Measurements from ENCODE around the gene ST3GAL6. TPM values are rescaled to one million over a fixed set of nuclear protein-coding genes. Genes with fewer than 3 reads are reported as not detected.
"Not testable (repeated sequence)": the region's sequence is repeated elsewhere in the genome, so short reads cannot be mapped to it uniquely, and the experiment has no call there.

ST3GAL6 gene
- total RNA-seq, 8 experiments from 2014 or later = 1.3 to 9.2 (median 5.2) TPM

DNA sequence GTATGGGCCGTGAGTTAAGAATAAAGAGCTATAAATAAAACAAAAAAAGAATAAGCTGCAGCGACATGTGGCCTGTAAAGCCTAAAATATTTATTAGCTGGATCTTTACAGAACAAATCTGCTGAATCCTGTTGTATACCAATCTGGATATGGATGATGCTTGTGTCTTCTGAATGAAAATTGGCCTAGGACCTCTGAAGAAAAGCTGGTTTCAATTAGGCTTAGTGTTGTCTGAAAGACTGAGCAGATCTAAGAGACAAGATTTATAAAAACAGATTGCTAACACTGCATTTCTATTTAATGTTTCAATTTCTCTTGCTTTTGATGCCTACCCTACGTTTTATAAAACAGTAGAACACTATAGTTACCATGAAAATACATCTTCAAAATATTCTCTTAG is 57.9 kb downstream of the ST3GAL6 start:
- Histone ChIP-seq H3K4me3 (no peak overlapping the region), H3K27ac (no peak overlapping the region), H3K4me1 (replicated peaks in 1 of 2) (no peaks in the 10 kb centered on the region)
- WGBS, 10 experiments = 16 to 93% (median 77%) methylated on average over 1 to 3 of the region's 3 CpGs
- no peak for ATAC-seq (replicated peaks in 6 of 8)
- in situ Hi-C loops (cut with MboI; ENCODE audit: low pct_unique_long_range_greater_than_20kb in 2 of 9, low sequenced_read_pairs in 9 of 9, unreplicated experiment in 9 of 9) = loop anchor here in 5 of 9 experiments (25.0 kb wide), 5 partner anchors 166 to 941 kb away; partner anchors contain the start of genes CPOX (in 1 of the 5) and GABRR3 (in 1 of the 5)

- in situ Hi-C loops (cut with MboI; ENCODE audit: low pct_unique_long_range_greater_than_20kb in 2 of 9, low sequenced_read_pairs in 9 of 9, unreplicated experiment in 9 of 9) = loop anchor here in 5 of 9 experiments (25.0 kb wide), 5 partner anchors 164 to 939 kb away; partner anchors contain the start of genes CPOX (in 1 of the 5) and GABRR3 (in 1 of the 5)
- 20 to 100% (median 90%) methylated on average over 1 to 2 of the region's 4 CpGs; no CpG with 5 or more reads in 2 of the 10 experiments for WGBS, 10 experiments
- Histone ChIP-seq H3K4me1 (replicated peaks in 1 of 2) (no peaks in the 10 kb centered on the region), H3K27ac (no peak overlapping the region), H3K4me3 (no peak overlapping the region)
- ATAC-seq (replicated peaks in 6 of 8) = no peak
Measured at GRCh38 chr3:98823791-98824190, 60.7 kb downstream of the ST3GAL6 start.

DNA sequence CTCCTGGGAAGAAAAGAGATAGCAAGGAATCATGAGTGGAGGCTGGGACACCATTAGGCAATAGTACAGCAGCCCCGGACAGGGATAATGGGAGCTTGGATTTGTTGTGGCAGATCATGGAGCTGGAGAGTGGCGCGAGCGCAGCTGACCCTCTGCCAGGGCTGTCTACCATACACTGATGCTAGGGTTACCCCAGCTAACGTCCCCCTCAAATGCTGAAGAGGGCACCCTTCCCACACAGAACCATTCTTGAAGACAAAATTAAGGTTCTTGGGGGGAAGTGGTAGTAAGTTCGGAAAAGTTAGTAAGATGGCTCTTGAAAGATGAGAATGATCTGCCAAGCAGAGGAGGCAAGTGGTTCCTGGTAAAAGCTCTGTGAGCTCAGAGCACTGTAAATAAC is 61.1 kb downstream of the ST3GAL6 start:
- H3K4me1 ChIP-seq (replicated peaks in 1 of 2) = no peaks in the 10 kb centered on the region
- in situ Hi-C loops (cut with MboI; ENCODE audit: low pct_unique_long_range_greater_than_20kb in 2 of 9, low sequenced_read_pairs in 9 of 9, unreplicated experiment in 9 of 9) = loop anchor here in 5 of 9 experiments (25.0 kb wide), 5 partner anchors 163 to 938 kb away; partner anchors contain the start of genes CPOX (in 1 of the 5) and GABRR3 (in 1 of the 5)
- H3K27ac ChIP-seq = no peak overlapping the region
- 80 to 100% (median 100%) methylated on average over 1 to 6 of the region's 6 CpGs; no CpG with 5 or more reads in 2 of the 10 experiments for WGBS, 10 experiments
- no peak for ATAC-seq (replicated peaks in 6 of 8)
- H3K4me3 ChIP-seq = no peak overlapping the region

- no peaks in the 10 kb centered on the region for H3K4me1 ChIP-seq (replicated peaks in 1 of 2)
- in situ Hi-C loops (cut with MboI; ENCODE audit: low pct_unique_long_range_greater_than_20kb in 2 of 9, low sequenced_read_pairs in 9 of 9, unreplicated experiment in 9 of 9) = no loop called here
- H3K27ac ChIP-seq = no peak overlapping the region
- 63 to 100% (median 90%) methylated on average over 1 to 3 of the region's 3 CpGs; no CpG with 5 or more reads in 3 of the 10 experiments for WGBS, 10 experiments
- H3K4me3 ChIP-seq = no peak overlapping the region
- no peak for ATAC-seq (replicated peaks in 6 of 8)
Measured at GRCh38 chr3:98826126-98826525, 63.0 kb downstream of the ST3GAL6 start.

DNA sequence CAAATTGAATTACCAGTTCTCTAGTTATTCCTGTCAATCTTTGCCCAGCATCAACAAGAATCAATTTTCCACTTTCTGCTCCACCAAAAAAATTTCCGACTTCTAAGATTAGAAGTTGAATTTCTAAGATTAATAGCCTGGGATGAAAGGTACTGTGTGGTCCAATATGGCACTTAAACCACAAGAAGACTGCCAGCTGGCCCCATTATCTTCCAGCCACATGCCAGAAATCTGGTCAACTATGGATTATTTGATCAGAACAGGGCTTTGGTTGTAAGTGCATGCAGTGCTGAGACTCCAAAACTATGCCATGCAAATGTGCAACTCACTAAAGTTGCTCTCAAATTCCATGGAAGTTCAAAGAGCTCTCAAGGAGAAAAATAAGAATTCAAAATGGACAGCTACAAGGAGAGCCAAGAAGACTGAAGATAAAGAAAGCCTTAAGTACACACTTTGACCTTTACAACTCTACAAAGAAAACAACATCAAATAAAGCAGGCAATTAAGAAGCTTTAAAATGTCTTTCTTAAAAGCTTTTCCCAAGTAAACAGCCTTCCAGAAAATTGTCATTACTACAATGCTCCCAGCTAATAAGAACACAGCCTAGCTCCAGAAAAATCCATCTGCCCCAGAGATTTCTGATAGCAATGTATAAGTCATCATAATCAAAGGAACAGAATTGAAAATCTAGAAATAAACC is 64.2 kb downstream of the ST3GAL6 start:
- in situ Hi-C loops (cut with MboI; ENCODE audit: low pct_unique_long_range_greater_than_20kb in 2 of 9, low sequenced_read_pairs in 9 of 9, unreplicated experiment in 9 of 9) = no loop called here

GRCh38 chr3:98829246-98829832 is 66.2 kb downstream of the ST3GAL6 start:
- H3K4me1 ChIP-seq (replicated peaks in 1 of 2) = no peaks in the 10 kb centered on the region
- 60 to 100% (median 100%) methylated on average over 1 of the region's 1 CpG; no CpG with 5 or more reads in 2 of the 10 experiments for WGBS, 10 experiments
- H3K27ac ChIP-seq = no peak overlapping the region
- in situ Hi-C loops (cut with MboI; ENCODE audit: low pct_unique_long_range_greater_than_20kb in 2 of 9, low sequenced_read_pairs in 9 of 9, unreplicated experiment in 9 of 9) = no loop called here
- H3K4me3 ChIP-seq = no peak overlapping the region
- ATAC-seq (replicated peaks in 6 of 8) = no peak

More for the DNA sequence above, 64.2 kb downstream of the ST3GAL6 start:
- Histone ChIP-seq H3K4me1 (replicated peaks in 1 of 2) (no peaks in the 10 kb centered on the region), H3K27ac (no peak overlapping the region), H3K4me3 (no peak overlapping the region)
- ATAC-seq (replicated peaks in 6 of 8) = no peak
- WGBS, 10 experiments = 0 to 100% (median 73%) methylated on average over 1 of the region's 1 CpG; no CpG with 5 or more reads in 3 of the 10 experiments

- H3K27ac ChIP-seq; H3K4me1 ChIP-seq (replicated peaks in 1 of 2); in situ Hi-C loops (cut with MboI; ENCODE audit: low pct_unique_long_range_greater_than_20kb in 2 of 9, low sequenced_read_pairs in 9 of 9, unreplicated experiment in 9 of 9); H3K4me3 ChIP-seq; ATAC-seq (replicated peaks in 6 of 8): not testable (repeated sequence)
- WGBS, 10 experiments = 62 to 100% (median 98%) methylated on average over 2 to 5 of the region's 5 CpGs; no CpG with 5 or more reads in 1 of the 10 experiments
Measured at GRCh38 chr3:98831060-98831459, 67.9 kb downstream of the ST3GAL6 start.

GRCh38 chr3:98839846-98840245 is 76.7 kb downstream of the ST3GAL6 start:
- Histone ChIP-seq H3K27ac (no peak overlapping the region), H3K4me1 (replicated peaks in 1 of 2) (no peaks in the 10 kb centered on the region), H3K4me3 (no peak overlapping the region)
- ATAC-seq (replicated peaks in 6 of 8) = no peak
- WGBS, 10 experiments = 83 to 100% (median 92%) methylated on average over 1 to 3 of the region's 3 CpGs
- in situ Hi-C loops (cut with MboI; ENCODE audit: low pct_unique_long_range_greater_than_20kb in 2 of 9, low sequenced_read_pairs in 9 of 9, unreplicated experiment in 9 of 9) = no loop called here

GRCh38 chr3:98843266-98843959 is 80.3 kb downstream of the ST3GAL6 start:
- WGBS, 10 experiments = 33 to 100% (median 87%) methylated on average over 1 to 7 of the region's 7 CpGs
- H3K27ac ChIP-seq = no peak overlapping the region
- H3K4me3 ChIP-seq = no peak overlapping the region
- ATAC-seq (replicated peaks in 6 of 8) = no peak
- H3K4me1 ChIP-seq (replicated peaks in 1 of 2) = no peaks in the 10 kb centered on the region
- in situ Hi-C loops (cut with MboI; ENCODE audit: low pct_unique_long_range_greater_than_20kb in 2 of 9, low sequenced_read_pairs in 9 of 9, unreplicated experiment in 9 of 9) = no loop called here

Other genes starting within 250 kb of the ST3GAL6 start
- gene CLDND1, start 240.4 kb upstream of the ST3GAL6 start, total RNA-seq = 100 to 1,000 TPM in 1 of 8 experiments, 10 to 100 TPM in 7; 60.3 to 101 (median 74.3) TPM
- under 1 TPM in 2 of 8 experiments, not detected in 6; 0.35 to 0.81 TPM for gene GPR15, start 231.4 kb upstream of the ST3GAL6 start, total RNA-seq
- 10 to 100 TPM in 7 of 8 experiments, 1 to 10 TPM in 1; 7.8 to 17.1 (median 11.3) TPM for gene CPOX, start 169.7 kb upstream of the ST3GAL6 start, total RNA-seq
- gene DCBLD2, start 138.4 kb downstream of the ST3GAL6 start, total RNA-seq = 10 to 100 TPM; 12.2 to 79.8 (median 44.9) TPM

Data from motor neuron (in vitro differentiated cells).